ENCODE measurements around the gene SLC66A2. TPM values are rescaled to one million over a fixed set of nuclear protein-coding genes. Genes with fewer than 3 reads are reported as not detected.

Gene SLC66A2
- total and polyA plus RNA-seq, 3 experiments from 2014 or later = 18.3 to 31.7 (median 29.9) TPM

GRCh38 chr18:79987566-79987965 lies 36.1 kb upstream of the SLC66A2 start:
- DNase-seq = no peak
- peak overlapping the region; percentile 96 for H3K27ac ChIP-seq (ENCODE audit: low read depth, low read length)
- Mint-ChIP-seq H3K9me3 (no peaks in the 10 kb centered on the region), H3K27ac (peak overlapping the region; percentile 77 to 99 (median 93)), H3K4me3 (peak overlapping the region; percentile 88 to 98 (median 91)), H3K4me1 (peaks cover 47 to 57% (median 57%) of the 10 kb centered on the region in 3 donors), H3K27me3 (peaks cover 0 to 2% of the 10 kb centered on the region in 2 donors), H3K36me3 (peaks cover 0 to 34% (median 2%) of the 10 kb centered on the region in 3 donors)
- ChIA-PET POLR2A (interaction anchor here (1.0 to 1.6 kb wide), 3 partner anchors 24 to 46 kb away, joined by 4 to 9 read pairs (median 6); partner anchors contain the start of genes RBFA and SLC66A2), CTCF (interaction anchor here (1.4 kb wide), 1 partner anchor 47 kb away, joined by 3 read pairs; the partner anchor contains the start of gene RBFA)
- no peaks in the 10 kb centered on the region for H3K9me3 ChIP-seq (ENCODE audit: low read length)
- H3K4me3 ChIP-seq (ENCODE audit: low read length) = peak overlapping the region; percentile 88
- peaks cover 49% of the 10 kb centered on the region for H3K4me1 ChIP-seq (ENCODE audit: insufficient read depth, low read length)
- H3K36me3 ChIP-seq (ENCODE audit: insufficient read depth, low read length) = peaks cover 10% of the 10 kb centered on the region
- H3K27me3 ChIP-seq (ENCODE audit: insufficient read depth, low read length, poor library complexity, severe bottlenecking) = no peaks in the 10 kb centered on the region

- H3K27me3 Mint-ChIP-seq = peaks cover 0 to 2% of the 10 kb centered on the region in 2 donors
- Histone ChIP-seq H3K4me3 (ENCODE audit: low read length) (peak overlapping the region; percentile 88), H3K9me3 (ENCODE audit: low read length) (no peaks in the 10 kb centered on the region), H3K27me3 (ENCODE audit: insufficient read depth, low read length, poor library complexity, severe bottlenecking) (no peaks in the 10 kb centered on the region), H3K27ac (ENCODE audit: low read depth, low read length) (no peak overlapping the region), H3K36me3 (ENCODE audit: insufficient read depth, low read length) (peaks cover 10% of the 10 kb centered on the region), H3K4me1 (ENCODE audit: insufficient read depth, low read length) (peaks cover 56% of the 10 kb centered on the region)
- ChIA-PET CTCF (interaction anchor here (2.4 to 3.7 kb wide), 2 partner anchors 23 to 45 kb away, joined by 9 to 13 read pairs; partner anchors contain the start of gene HSBP1L1), POLR2A (interaction anchor here (1.4 kb wide), 1 partner anchor 47 kb away, joined by 9 read pairs; the partner anchor contains the start of gene RBFA)
- H3K4me1 Mint-ChIP-seq = peaks cover 56 to 66% (median 65%) of the 10 kb centered on the region in 3 donors
- H3K4me3 Mint-ChIP-seq = peak overlapping the region; percentile 88 to 98 (median 91)
- peaks cover 0 to 40% (median 2%) of the 10 kb centered on the region in 3 donors for H3K36me3 Mint-ChIP-seq
- peak overlapping the region; percentile 8 to 99 (median 85) for H3K27ac Mint-ChIP-seq
- no peaks in the 10 kb centered on the region for H3K9me3 Mint-ChIP-seq
- DNase-seq = no peak
Measured at GRCh38 chr18:79986726-79987125, 35.3 kb upstream of the SLC66A2 start.

- no peaks in the 10 kb centered on the region for H3K9me3 ChIP-seq (ENCODE audit: low read length)
- no peaks in the 10 kb centered on the region for H3K27me3 Mint-ChIP-seq
- H3K27me3 ChIP-seq (ENCODE audit: insufficient read depth, low read length, poor library complexity, severe bottlenecking) = no peaks in the 10 kb centered on the region
- H3K9me3 Mint-ChIP-seq = no peaks in the 10 kb centered on the region
- H3K27ac Mint-ChIP-seq = peak overlapping the region in 5 of 8 donors; percentile 18 to 54 (median 35)
- peak overlapping the region in 3 of 7 donors; percentile 7 to 60 (median 15) for H3K4me3 Mint-ChIP-seq
- H3K4me1 Mint-ChIP-seq = peaks cover 64 to 79% (median 76%) of the 10 kb centered on the region in 3 donors
- H3K36me3 ChIP-seq (ENCODE audit: insufficient read depth, low read length) = peaks cover 10% of the 10 kb centered on the region
- H3K27ac ChIP-seq (ENCODE audit: low read depth, low read length) = no peak overlapping the region
- ChIA-PET CTCF (interaction anchor here (0.8 to 3.7 kb wide), 4 partner anchors 11 to 47 kb away, joined by 3 to 13 read pairs (median 6); partner anchors contain the start of gene HSBP1L1), POLR2A (interaction anchor here (1.2 kb wide), 1 partner anchor 19 kb away, joined by 6 read pairs; no protein-coding TSS in a partner anchor)
- H3K4me1 ChIP-seq (ENCODE audit: insufficient read depth, low read length) = peaks cover 56% of the 10 kb centered on the region
- peaks cover 0 to 44% (median 2%) of the 10 kb centered on the region in 3 donors for H3K36me3 Mint-ChIP-seq
- no peak for DNase-seq
- H3K4me3 ChIP-seq (ENCODE audit: low read length) = no peak overlapping the region
Measured at GRCh38 chr18:79985172-79985571, 33.7 kb upstream of the SLC66A2 start.

GRCh38 chr18:79983793-79984192 lies 32.3 kb upstream of the SLC66A2 start:
- Mint-ChIP-seq H3K4me1 (peaks cover 68 to 85% (median 80%) of the 10 kb centered on the region in 3 donors), H3K9me3 (no peaks in the 10 kb centered on the region), H3K36me3 (peaks cover 0 to 51% (median 6%) of the 10 kb centered on the region in 3 donors), H3K27ac (peak overlapping the region; percentile 10 to 90 (median 68)), H3K4me3 (peak overlapping the region; percentile 27 to 79 (median 48)), H3K27me3 (no peaks in the 10 kb centered on the region)
- Histone ChIP-seq H3K36me3 (ENCODE audit: insufficient read depth, low read length) (peaks cover 10% of the 10 kb centered on the region), H3K27me3 (ENCODE audit: insufficient read depth, low read length, poor library complexity, severe bottlenecking) (no peaks in the 10 kb centered on the region), H3K9me3 (ENCODE audit: low read length) (no peaks in the 10 kb centered on the region), H3K27ac (ENCODE audit: low read depth, low read length) (no peak overlapping the region), H3K4me3 (ENCODE audit: low read length) (no peak overlapping the region), H3K4me1 (ENCODE audit: insufficient read depth, low read length) (peaks cover 51% of the 10 kb centered on the region)
- POLR2A ChIA-PET = no interaction called here
- DNase-seq = peak in 1 of 5 donors; percentile 28
- CTCF ChIA-PET = interaction anchor here (3.7 kb wide), 1 partner anchor 20 kb away, joined by 13 read pairs; the partner anchor contains the start of gene HSBP1L1

- H3K4me1 ChIP-seq (ENCODE audit: insufficient read depth, low read length) = peaks cover 51% of the 10 kb centered on the region
- POLR2A ChIA-PET = no interaction called here
- H3K36me3 ChIP-seq (ENCODE audit: insufficient read depth, low read length) = peaks cover 10% of the 10 kb centered on the region
- H3K27me3 ChIP-seq (ENCODE audit: insufficient read depth, low read length, poor library complexity, severe bottlenecking) = no peaks in the 10 kb centered on the region
- no peaks in the 10 kb centered on the region for H3K9me3 Mint-ChIP-seq
- H3K36me3 Mint-ChIP-seq = peaks cover 0 to 50% (median 6%) of the 10 kb centered on the region in 3 donors
- H3K27ac ChIP-seq (ENCODE audit: low read depth, low read length) = no peak overlapping the region
- peak overlapping the region in 7 of 8 donors; percentile 15 to 83 (median 50) for H3K27ac Mint-ChIP-seq
- no peaks in the 10 kb centered on the region for H3K9me3 ChIP-seq (ENCODE audit: low read length)
- CTCF ChIA-PET = interaction anchor here (3.7 kb wide), 1 partner anchor 19 kb away, joined by 13 read pairs; the partner anchor contains the start of gene HSBP1L1
- no peak for DNase-seq
- H3K27me3 Mint-ChIP-seq = no peaks in the 10 kb centered on the region
- H3K4me1 Mint-ChIP-seq = peaks cover 68 to 86% (median 78%) of the 10 kb centered on the region in 3 donors
- no peak overlapping the region for H3K4me3 ChIP-seq (ENCODE audit: low read length)
- peak overlapping the region in 4 of 7 donors; percentile 10 to 54 (median 42) for H3K4me3 Mint-ChIP-seq
Measured at GRCh38 chr18:79983253-79983652, 31.8 kb upstream of the SLC66A2 start.

- Histone ChIP-seq H3K4me1 (ENCODE audit: insufficient read depth, low read length) (peaks cover 50% of the 10 kb centered on the region), H3K27me3 (ENCODE audit: insufficient read depth, low read length, poor library complexity, severe bottlenecking) (no peaks in the 10 kb centered on the region), H3K4me3 (ENCODE audit: low read length) (no peak overlapping the region), H3K27ac (ENCODE audit: low read depth, low read length) (no peak overlapping the region), H3K36me3 (ENCODE audit: insufficient read depth, low read length) (peaks cover 10% of the 10 kb centered on the region), H3K9me3 (ENCODE audit: low read length) (no peaks in the 10 kb centered on the region)
- peak overlapping the region in 2 of 8 donors; percentile 7 to 88 for H3K27ac Mint-ChIP-seq
- ChIA-PET CTCF (no interaction called here), POLR2A (no interaction called here)
- peak overlapping the region in 4 of 7 donors; percentile 8 to 71 (median 52) for H3K4me3 Mint-ChIP-seq
- H3K9me3 Mint-ChIP-seq = no peaks in the 10 kb centered on the region
- DNase-seq = no peak
- peaks cover 0 to 55% (median 6%) of the 10 kb centered on the region in 3 donors for H3K36me3 Mint-ChIP-seq
- no peaks in the 10 kb centered on the region for H3K27me3 Mint-ChIP-seq
- peaks cover 72 to 89% (median 81%) of the 10 kb centered on the region in 3 donors for H3K4me1 Mint-ChIP-seq
Measured at GRCh38 chr18:79982736-79983135, 31.3 kb upstream of the SLC66A2 start.

GRCh38 chr18:79980585-79980984 lies 29.1 kb upstream of the SLC66A2 start:
- peaks cover 0 to 59% (median 6%) of the 10 kb centered on the region in 3 donors for H3K36me3 Mint-ChIP-seq
- H3K9me3 ChIP-seq (ENCODE audit: low read length) = no peaks in the 10 kb centered on the region
- H3K4me1 ChIP-seq (ENCODE audit: insufficient read depth, low read length) = peaks cover 30% of the 10 kb centered on the region
- H3K27ac Mint-ChIP-seq = peak overlapping the region in 1 of 8 donors; percentile 4
- peaks cover 62 to 77% (median 70%) of the 10 kb centered on the region in 3 donors for H3K4me1 Mint-ChIP-seq
- no peaks in the 10 kb centered on the region for H3K27me3 Mint-ChIP-seq
- H3K27me3 ChIP-seq (ENCODE audit: insufficient read depth, low read length, poor library complexity, severe bottlenecking) = no peaks in the 10 kb centered on the region
- peaks cover 21% of the 10 kb centered on the region for H3K36me3 ChIP-seq (ENCODE audit: insufficient read depth, low read length)
- ChIA-PET CTCF (no interaction called here), POLR2A (no interaction called here)
- H3K4me3 Mint-ChIP-seq = no peak overlapping the region
- no peak for DNase-seq
- H3K27ac ChIP-seq (ENCODE audit: low read depth, low read length) = no peak overlapping the region
- no peak overlapping the region for H3K4me3 ChIP-seq (ENCODE audit: low read length)
- no peaks in the 10 kb centered on the region for H3K9me3 Mint-ChIP-seq

- Mint-ChIP-seq H3K4me3 (peak overlapping the region in 1 of 7 donors; percentile 15), H3K4me1 (peaks cover 60 to 70% (median 70%) of the 10 kb centered on the region in 3 donors), H3K27me3 (no peaks in the 10 kb centered on the region), H3K9me3 (no peaks in the 10 kb centered on the region), H3K36me3 (peaks cover 0 to 59% (median 7%) of the 10 kb centered on the region in 3 donors), H3K27ac (peak overlapping the region in 3 of 8 donors; percentile 17 to 65 (median 52))
- Histone ChIP-seq H3K27me3 (ENCODE audit: insufficient read depth, low read length, poor library complexity, severe bottlenecking) (no peaks in the 10 kb centered on the region), H3K36me3 (ENCODE audit: insufficient read depth, low read length) (peaks cover 15% of the 10 kb centered on the region), H3K9me3 (ENCODE audit: low read length) (no peaks in the 10 kb centered on the region), H3K4me3 (ENCODE audit: low read length) (no peak overlapping the region), H3K4me1 (ENCODE audit: insufficient read depth, low read length) (peaks cover 29% of the 10 kb centered on the region), H3K27ac (ENCODE audit: low read depth, low read length) (no peak overlapping the region)
- ChIA-PET CTCF (interaction anchor here (0.8 kb wide), 1 partner anchor 16 kb away, joined by 3 read pairs; the partner anchor contains the start of gene HSBP1L1), POLR2A (no interaction called here)
- DNase-seq = no peak
Measured at GRCh38 chr18:79979843-79980242, 28.4 kb upstream of the SLC66A2 start.

All from CD8-positive, alpha-beta memory T cell (primary cell).